Transverse colon (tissue), 4 donors: ENCODE data around the gene IER5.

Source experiments
- CTCF ChIP-seq, 5 experiments: fragments of 200-600 bp in 3 of 5; fragments of 450-650 bp in 2 of 5; sonication (generic) in 3 of 5; IDR thresholded peaks; 1 replicate in 2 of 5; 2 replicates in 3 of 5; pipeline ENCODE4 v1.5.1; 2016 to 2017; ENCODE audit warnings: antibody characterized with exemption in 5 of 5, inconsistent platforms in 3 of 5, mild to moderate bottlenecking in 2 of 5, moderate library complexity in 1 of 5
- POLR2A ChIP-seq: fragments of 450-650 bp; IDR thresholded peaks from one replicate; pipeline ENCODE4 v1.6.1; 2016; ENCODE audit warnings: antibody characterized with exemption, mild to moderate bottlenecking, moderate library complexity
- POLR2AphosphoS5 ChIP-seq, 3 donors: sonication (generic); formaldehyde crosslinking; IDR thresholded peaks; one replicate each; pipeline ENCODE4 v1.6.1; 2016; ENCODE audit warnings: antibody characterized with exemption in 3 of 3

GRCh38 chr1:181086091-181086490 is 2.4 kb upstream of the IER5 start:
- TF ChIP-seq CTCF (IDR thresholded peaks at IDR 0.05) (no peak), POLR2AphosphoS5 (IDR thresholded peaks at IDR 0.05) (no peak), POLR2A (no peak)
